WERI-Rb-1 (cell line): ENCODE measurements around the gene CLDND1.

Experiments used
- DNase-seq: peaks from one replicate; pipeline ENCODE4 v3.0.0-alpha.2; 2020
- H3K27ac ChIP-seq: fragments of 250-450 bp; sonication (Bioruptor Pico); 2 replicates; pipeline ENCODE4 v1.5.1; 2020; ENCODE audit warnings: mild to moderate bottlenecking, moderate library complexity
- H3K27me3 ChIP-seq: fragments of 250-450 bp; sonication (Bioruptor Pico); 2 replicates; pipeline ENCODE4 v1.5.1; 2021; ENCODE audit warnings: mild to moderate bottlenecking, low read depth, moderate library complexity; ENCODE audit not compliant: insufficient read depth, severe bottlenecking
- H3K36me3 ChIP-seq: fragments of 250-450 bp; sonication (Bioruptor Pico); 2 replicates; pipeline ENCODE4 v1.5.1; 2020; ENCODE audit warnings: mild to moderate bottlenecking, moderate library complexity
- H3K4me3 ChIP-seq: 2 replicates; pipeline ENCODE4 v1.5.1; 2011; ENCODE audit warnings: low read depth, mild to moderate bottlenecking, control low read depth, low read length
- H3K9me3 ChIP-seq: fragments of 250-450 bp; sonication (Bioruptor Pico); 2 replicates; pipeline ENCODE4 v1.5.1; 2021; ENCODE audit warnings: mild to moderate bottlenecking, moderate library complexity; ENCODE audit not compliant: severe bottlenecking
- CTCF ChIP-seq: IDR thresholded peaks from 2 replicates; pipeline ENCODE4 v1.5.1; 2011; ENCODE audit warnings: low read depth, mild to moderate bottlenecking, control low read depth, inconsistent platforms, low read length

The CLDND1 gene

GRCh38 chr3:98521897-98522543 is 682 bp downstream of the CLDND1 start:
- no peak for TF ChIP-seq CTCF
- peaks cover 37% of the 10 kb centered on the region for H3K36me3 ChIP-seq
- peak overlapping the region; percentile 99 for H3K4me3 ChIP-seq
- peak overlapping the region; percentile 80 for H3K27ac ChIP-seq
- H3K9me3 ChIP-seq: no peaks in the 10 kb centered on the region
- H3K27me3 ChIP-seq: no peaks in the 10 kb centered on the region
- DNase-seq: peak; percentile 19

DNA sequence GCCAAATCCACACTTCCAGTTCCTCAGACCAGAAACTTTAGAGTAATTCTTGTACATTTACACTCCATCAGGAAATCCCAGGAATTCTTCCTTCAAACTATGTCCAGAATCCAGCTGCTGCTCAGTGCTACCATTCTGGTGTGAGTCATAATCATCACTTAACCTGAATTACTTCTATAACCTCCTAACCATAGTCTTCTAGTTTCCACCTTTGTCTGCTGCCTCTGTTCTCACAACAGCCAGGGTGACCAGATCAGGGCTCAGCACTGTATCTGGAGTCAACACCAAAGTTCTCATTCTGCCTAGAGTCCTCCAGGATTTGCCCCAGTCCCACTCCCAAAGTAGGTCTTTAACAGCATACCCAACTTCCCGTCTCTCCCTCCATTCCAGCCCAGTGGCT is 3.4 kb downstream of the CLDND1 start:
- H3K9me3 ChIP-seq: no peaks in the 10 kb centered on the region
- H3K27ac ChIP-seq: no peak overlapping the region
- DNase-seq: no peak
- no peak overlapping the region for H3K4me3 ChIP-seq
- no peaks in the 10 kb centered on the region for H3K27me3 ChIP-seq
- peaks cover 47% of the 10 kb centered on the region for H3K36me3 ChIP-seq
- no peak for TF ChIP-seq CTCF

DNA sequence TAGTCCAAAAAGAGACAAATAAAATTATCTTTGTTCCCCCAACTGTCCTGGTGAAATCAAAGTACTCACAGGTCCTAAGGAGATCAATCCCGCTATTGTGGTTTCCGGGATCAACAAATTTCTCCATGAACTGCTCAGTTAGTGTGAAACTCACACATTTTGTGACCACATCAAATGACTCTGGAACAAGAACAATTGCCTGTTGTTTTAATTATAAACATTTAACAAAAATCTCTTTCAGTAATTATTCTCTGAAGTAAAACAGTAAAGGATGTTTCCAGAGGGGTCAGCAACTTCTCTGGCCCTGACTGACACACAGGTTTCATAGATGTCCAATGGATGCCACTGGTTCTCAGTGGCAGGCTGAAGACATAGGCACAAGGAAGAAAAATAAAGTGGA is 3.9 kb downstream of the CLDND1 start:
- DNase-seq: no peak
- Histone ChIP-seq H3K36me3 (peaks cover 47% of the 10 kb centered on the region), H3K9me3 (no peaks in the 10 kb centered on the region), H3K27ac (no peak overlapping the region), H3K4me3 (no peak overlapping the region), H3K27me3 (no peaks in the 10 kb centered on the region)
- TF ChIP-seq CTCF: no peak

DNA sequence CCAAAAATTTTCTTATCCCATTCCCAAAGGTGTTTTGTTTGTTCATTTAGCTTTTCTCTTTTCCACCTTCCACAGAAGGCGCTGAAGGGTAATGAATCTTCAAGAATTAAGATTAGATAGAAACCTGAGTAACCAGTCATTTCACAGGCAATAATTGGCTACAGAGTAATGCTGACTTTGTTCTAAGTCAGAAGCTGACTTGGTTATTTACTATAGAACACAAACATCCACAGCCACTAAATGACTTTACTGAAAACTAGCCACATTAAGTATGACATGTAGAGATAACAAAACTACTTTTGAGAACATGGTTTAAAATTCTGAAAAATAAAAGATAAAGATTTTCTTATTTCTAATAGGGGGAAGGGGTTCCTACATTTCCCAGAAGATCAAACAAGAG is 7.8 kb downstream of the CLDND1 start:
- no peak overlapping the region for H3K4me3 ChIP-seq
- no peak overlapping the region for H3K27ac ChIP-seq
- TF ChIP-seq CTCF: no peak
- H3K9me3 ChIP-seq: no peaks in the 10 kb centered on the region
- peaks cover 36% of the 10 kb centered on the region for H3K36me3 ChIP-seq
- no peak for DNase-seq
- no peaks in the 10 kb centered on the region for H3K27me3 ChIP-seq

GRCh38 chr3:98513736-98514135 is 9.0 kb downstream of the CLDND1 start:
- no peaks in the 10 kb centered on the region for H3K27me3 ChIP-seq
- TF ChIP-seq CTCF: no peak
- no peaks in the 10 kb centered on the region for H3K9me3 ChIP-seq
- no peak for DNase-seq
- no peak overlapping the region for H3K4me3 ChIP-seq
- no peak overlapping the region for H3K27ac ChIP-seq
- H3K36me3 ChIP-seq: peaks cover 26% of the 10 kb centered on the region

- no peak overlapping the region for H3K4me3 ChIP-seq
- no peak for DNase-seq
- H3K9me3 ChIP-seq: no peaks in the 10 kb centered on the region
- peaks cover 19% of the 10 kb centered on the region for H3K36me3 ChIP-seq
- no peaks in the 10 kb centered on the region for H3K27me3 ChIP-seq
- no peak for TF ChIP-seq CTCF
- H3K27ac ChIP-seq: no peak overlapping the region
These were observed 9.6 kb downstream of the CLDND1 start for GRCh38 chr3:98513091-98513511.
